CD4-positive, alpha-beta T cell treated with Interleukin-21 for 1 hour (primary cell): ENCODE data around the gene MPND.

Experiments
- DNase-seq: peaks from one replicate; pipeline ENCODE4 v3.0.0-alpha.2; 2020

Gene MPND

GRCh38 chr19:4350726-4351125 is 7.4 kb downstream of the MPND start:
- no peak for DNase-seq

- peak; percentile 73 for DNase-seq
Measured at GRCh38 chr19:4352701-4353121, 9.3 kb downstream of the MPND start.

GRCh38 chr19:4354282-4354681 is 10.9 kb downstream of the MPND start:
- no peak for DNase-seq

- DNase-seq, result no peak
Measured at GRCh38 chr19:4354897-4355296, 11.5 kb downstream of the MPND start.

GRCh38 chr19:4357095-4357797 is 13.9 kb downstream of the MPND start:
- no peak for DNase-seq

- DNase-seq, result no peak
Measured at GRCh38 chr19:4357921-4358326, 14.6 kb downstream of the MPND start.

GRCh38 chr19:4358709-4359626 is 15.6 kb downstream of the MPND start:
- no peak for DNase-seq

- DNase-seq, result no peak
Measured at GRCh38 chr19:4359627-4360000, 16.3 kb downstream of the MPND start.

- DNase-seq, result no peak
Measured at GRCh38 chr19:4360081-4360569, 16.8 kb downstream of the MPND start.

- DNase-seq, result no peak
Measured at GRCh38 chr19:4360641-4361151, 17.3 kb downstream of the MPND start.

- no peak for DNase-seq
Measured at GRCh38 chr19:4361152-4362046, 18.0 kb downstream of the MPND start.

GRCh38 chr19:4362101-4362828 is 18.9 kb downstream of the MPND start:
- no peak for DNase-seq

GRCh38 chr19:4362831-4363545 is 19.6 kb downstream of the MPND start:
- no peak for DNase-seq

GRCh38 chr19:4363571-4364304 is 20.4 kb downstream of the MPND start:
- DNase-seq, result no peak

GRCh38 chr19:4365341-4365740 is 22.0 kb downstream of the MPND start:
- DNase-seq, result no peak

GRCh38 chr19:4365791-4366665 is 22.7 kb downstream of the MPND start:
- no peak for DNase-seq

- DNase-seq, result no peak
Measured at GRCh38 chr19:4366666-4367335, 23.4 kb downstream of the MPND start.

GRCh38 chr19:4367336-4367723 is 24.0 kb downstream of the MPND start:
- DNase-seq, result no peak

GRCh38 chr19:4367781-4368127 is 24.4 kb downstream of the MPND start:
- DNase-seq, result no peak
